ENCODE data around the gene ZBTB32.

The ZBTB32 gene

DNA sequence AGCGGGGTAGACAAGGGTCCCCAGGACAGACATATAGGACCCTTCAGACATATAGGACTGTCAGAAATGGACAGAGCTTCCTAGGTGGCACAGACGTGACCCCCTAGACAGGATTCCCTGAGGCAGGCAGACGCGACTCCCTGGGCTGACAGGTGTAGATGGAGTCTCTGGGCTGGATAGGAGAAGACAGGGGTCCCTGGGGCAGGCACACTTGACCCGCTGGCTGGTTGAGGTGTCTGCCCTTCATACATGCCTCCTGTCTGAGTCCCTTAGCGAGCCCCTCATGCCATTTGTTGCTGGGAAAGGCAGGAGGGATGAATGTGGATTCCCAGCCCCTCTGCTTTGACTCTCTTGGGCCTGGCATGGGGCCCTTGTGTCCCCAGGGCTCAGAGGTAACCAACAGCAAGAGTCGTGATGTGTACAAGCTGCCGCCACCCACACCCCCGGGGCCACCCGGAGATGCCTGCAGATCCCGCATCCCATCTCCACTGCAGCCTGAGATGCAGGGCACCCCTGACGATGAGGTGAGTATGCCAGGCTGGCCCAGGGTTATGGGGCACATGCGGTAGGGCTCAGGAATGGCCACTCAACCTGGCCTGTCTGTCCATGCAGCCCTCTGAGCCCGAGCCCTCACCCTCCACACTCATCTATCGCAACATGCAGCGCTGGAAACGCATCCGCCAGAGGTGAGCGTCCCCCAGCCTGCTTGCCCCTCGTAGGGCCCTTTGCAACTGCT lies 49.4 kb downstream of the ZBTB32 start:
- Histone ChIP-seq H3K36me3 (ENCODE audit: insufficient read depth, low read length) (no peaks in the 10 kb centered on the region; the same call in 1 of the 2 replicates), H3K9me3 (ENCODE audit: low read depth, low read length) (no peaks in the 10 kb centered on the region), H3K4me3 (no peak overlapping the region), H3K27ac (no peak overlapping the region), H3K9ac (ENCODE audit: insufficient read length) (no peak overlapping the region)
- no peak for DNase-seq (ENCODE audit: low read depth, low spot score)
- TF ChIP-seq FOXP2 (optimal IDR thresholded peaks at IDR 0.05; ENCODE audit: control extremely low read depth, extremely low read length, insufficient read depth) (no peak), EZH2 (IDR thresholded peaks at IDR 0.05) (no peak), POLR2AphosphoS5 (IDR thresholded peaks at IDR 0.05; ENCODE audit: borderline replicate concordance, low read depth, low read length) (no peak)

GRCh38 chr19:35754370-35755130 lies 50.2 kb downstream of the ZBTB32 start:
- Histone ChIP-seq H3K27ac (no peak overlapping the region), H3K9me3 (ENCODE audit: low read depth, low read length) (no peaks in the 10 kb centered on the region), H3K9ac (ENCODE audit: insufficient read length) (no peak overlapping the region), H3K36me3 (ENCODE audit: insufficient read depth, low read length) (no peaks in the 10 kb centered on the region; the same call in 1 of the 2 replicates), H3K4me3 (no peak overlapping the region)
- no peak for TF ChIP-seq POLR2AphosphoS5 (IDR thresholded peaks at IDR 0.05; ENCODE audit: borderline replicate concordance, low read depth, low read length)
- no peak for TF ChIP-seq FOXP2 (optimal IDR thresholded peaks at IDR 0.05; ENCODE audit: control extremely low read depth, extremely low read length, insufficient read depth)
- no peak for TF ChIP-seq EZH2 (IDR thresholded peaks at IDR 0.05)
- DNase-seq (ENCODE audit: low read depth, low spot score) = no peak

DNA sequence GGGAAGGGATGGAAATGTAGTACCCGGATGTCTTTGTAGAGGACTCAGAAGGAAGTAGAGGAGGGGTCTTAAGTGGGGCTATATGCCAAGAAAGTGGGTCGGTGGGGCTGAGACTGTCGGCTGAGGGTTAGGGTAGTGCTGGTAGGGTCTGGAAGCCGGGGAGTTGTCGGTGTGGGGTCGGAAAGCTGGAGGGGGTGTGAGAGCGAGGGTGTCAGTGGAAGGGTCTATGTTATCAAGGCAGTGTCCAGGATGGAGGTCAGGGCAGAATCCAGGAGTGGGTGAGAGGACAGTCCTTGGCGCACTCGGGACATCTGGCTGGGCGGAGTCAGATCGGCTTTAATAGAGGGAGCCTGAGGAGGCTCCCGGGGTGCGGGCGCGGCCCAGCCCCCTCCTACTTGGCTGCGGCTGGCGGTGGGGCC lies 50.8 kb downstream of the ZBTB32 start:
- Histone ChIP-seq H3K4me3 (no peak overlapping the region), H3K27ac (no peak overlapping the region), H3K9ac (ENCODE audit: insufficient read length) (no peak overlapping the region), H3K9me3 (ENCODE audit: low read depth, low read length) (no peaks in the 10 kb centered on the region), H3K36me3 (ENCODE audit: insufficient read depth, low read length) (peaks cover under 1% of the 10 kb centered on the region; the same call in 1 of the 2 replicates)
- no peak for DNase-seq (ENCODE audit: low read depth, low spot score)
- TF ChIP-seq FOXP2 (optimal IDR thresholded peaks at IDR 0.05; ENCODE audit: control extremely low read depth, extremely low read length, insufficient read depth) = no peak
- no peak for TF ChIP-seq EZH2 (IDR thresholded peaks at IDR 0.05)

GRCh38 chr19:35755550-35756376 lies 51.4 kb downstream of the ZBTB32 start:
- no peaks in the 10 kb centered on the region for H3K9me3 ChIP-seq (ENCODE audit: low read depth, low read length)
- H3K9ac ChIP-seq (ENCODE audit: insufficient read length) = no peak overlapping the region
- H3K4me3 ChIP-seq = no peak overlapping the region
- no peak overlapping the region for H3K27ac ChIP-seq
- no peak for TF ChIP-seq FOXP2 (optimal IDR thresholded peaks at IDR 0.05; ENCODE audit: control extremely low read depth, extremely low read length, insufficient read depth)
- TF ChIP-seq POLR2AphosphoS5 (IDR thresholded peaks at IDR 0.05; ENCODE audit: borderline replicate concordance, low read depth, low read length) = no peak
- TF ChIP-seq EZH2 (IDR thresholded peaks at IDR 0.05) = no peak
- peaks cover 5% of the 10 kb centered on the region; the same call in 1 of the 2 replicates for H3K36me3 ChIP-seq (ENCODE audit: insufficient read depth, low read length)
- no peak for DNase-seq (ENCODE audit: low read depth, low spot score)

DNA sequence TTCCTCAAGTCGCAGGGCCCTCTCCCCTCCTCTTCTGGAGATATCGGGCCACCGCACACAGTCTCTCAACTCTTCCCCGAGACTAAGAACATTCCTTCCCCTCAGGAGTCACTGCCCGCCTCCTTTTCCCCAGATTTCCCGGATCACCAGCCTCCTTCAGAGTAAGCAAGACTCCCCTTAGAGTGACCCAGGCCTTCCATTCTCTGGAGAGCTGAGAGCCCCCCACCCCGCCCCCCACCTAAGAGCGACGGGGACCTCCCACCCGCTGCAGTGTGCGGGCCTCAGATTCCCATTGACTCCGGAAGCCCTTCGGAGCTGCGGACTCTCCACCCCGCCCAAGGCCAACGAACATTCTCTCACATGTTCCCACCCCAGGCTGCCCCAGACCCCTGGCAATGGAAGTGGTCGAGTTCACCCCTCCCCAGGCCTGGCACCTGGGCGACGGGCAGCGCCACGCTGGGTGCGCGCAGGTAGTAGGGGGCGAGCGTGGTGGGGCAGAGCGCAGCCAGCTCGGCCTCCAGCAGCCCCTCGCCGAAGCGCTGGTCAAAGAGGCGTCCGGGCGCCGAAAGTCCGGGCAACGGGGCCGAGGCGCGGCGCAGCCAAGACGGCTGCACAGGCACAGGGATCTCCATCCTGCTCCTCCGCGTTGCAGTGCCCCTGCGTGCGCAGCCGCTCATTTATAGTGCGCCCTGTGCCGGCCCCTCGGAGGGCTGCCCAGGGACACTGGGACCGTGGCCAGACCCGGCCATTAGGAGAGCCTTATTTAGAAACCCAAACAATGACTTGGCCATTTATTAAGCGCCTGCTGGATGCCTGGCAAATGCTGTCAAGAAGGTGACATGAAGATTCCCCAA lies 52.2 kb downstream of the ZBTB32 start, which contains the start of gene HSPB6:
Gene HSPB6, minus strand, starts transcription at position 653 of the 854 bp plus-strand sequence. Its CDS starts 21 bp downstream, at position 632.
- Histone ChIP-seq H3K9me3 (ENCODE audit: low read depth, low read length) (no peaks in the 10 kb centered on the region), H3K27ac (peak within 1 kb of the TSS; percentile 80), H3K9ac (ENCODE audit: insufficient read length) (peak within 1 kb of the TSS; percentile 66), H3K36me3 (ENCODE audit: insufficient read depth, low read length) (peaks cover 5% of the 10 kb centered on the region; the same call in 1 of the 2 replicates), H3K4me3 (peak within 1 kb of the TSS; percentile 90)
- DNase-seq (ENCODE audit: low read depth, low spot score) = no peak
- no peak for TF ChIP-seq EZH2 (IDR thresholded peaks at IDR 0.05)
- TF ChIP-seq FOXP2 (optimal IDR thresholded peaks at IDR 0.05; ENCODE audit: control extremely low read depth, extremely low read length, insufficient read depth) = no peak
- TF ChIP-seq POLR2AphosphoS5 (IDR thresholded peaks at IDR 0.05; ENCODE audit: borderline replicate concordance, low read depth, low read length) = no peak; the same call in 1 of the 2 replicates

- H3K4me3 ChIP-seq = peak overlapping the region; percentile 90
- H3K36me3 ChIP-seq (ENCODE audit: insufficient read depth, low read length) = peaks cover 10% of the 10 kb centered on the region; the same call in 1 of the 2 replicates
Measured at GRCh38 chr19:35757231-35757748, 52.9 kb downstream of the ZBTB32 start.

More at GRCh38 chr19:35757231-35757748, 52.9 kb downstream of the ZBTB32 start:
- Histone ChIP-seq H3K9ac (ENCODE audit: insufficient read length) (peak overlapping the region; percentile 66), H3K27ac (peak overlapping the region; percentile 80), H3K9me3 (ENCODE audit: low read depth, low read length) (no peaks in the 10 kb centered on the region)
- DNase-seq (ENCODE audit: low read depth, low spot score) = no peak
- peak; percentile 4; the same call in 1 of the 2 replicates for TF ChIP-seq POLR2AphosphoS5 (IDR thresholded peaks at IDR 0.05; ENCODE audit: borderline replicate concordance, low read depth, low read length)
- TF ChIP-seq EZH2 (IDR thresholded peaks at IDR 0.05) = no peak
